NOMO-1 treated with dmso at 0.1 percent for 144 hours (cell line): ENCODE results near the gene CASZ1.

Experiments
- DNase-seq: peaks from one replicate; lab custom pipeline; 2025; ENCODE audit not compliant: unreplicated experiment; lab: John Stamatoyannopoulos, UW

The CASZ1 gene

GRCh38 chr1:10612436-10613160 lies 183.8 kb downstream of the CASZ1 start:
- DNase-seq: no peak

- DNase-seq: no peak
Measured at GRCh38 chr1:10610901-10611600, 185.4 kb downstream of the CASZ1 start.

GRCh38 chr1:10608690-10609089 lies 187.8 kb downstream of the CASZ1 start:
- DNase-seq: no peak

GRCh38 chr1:10607228-10607627 lies 189.2 kb downstream of the CASZ1 start:
- no peak for DNase-seq

- no peak for DNase-seq
Measured at GRCh38 chr1:10606064-10606463, 190.4 kb downstream of the CASZ1 start.

GRCh38 chr1:10604966-10605365 lies 191.5 kb downstream of the CASZ1 start:
- no peak for DNase-seq

- no peak for DNase-seq
Measured at GRCh38 chr1:10602936-10603335, 193.5 kb downstream of the CASZ1 start.

GRCh38 chr1:10601342-10602070 lies 194.9 kb downstream of the CASZ1 start:
- DNase-seq: no peak

- no peak for DNase-seq
Measured at GRCh38 chr1:10599194-10599861, 197.1 kb downstream of the CASZ1 start.

GRCh38 chr1:10598389-10598702 lies 198.1 kb downstream of the CASZ1 start:
- no peak for DNase-seq

- DNase-seq: no peak
Measured at GRCh38 chr1:10597492-10598388, 198.7 kb downstream of the CASZ1 start.

GRCh38 chr1:10596780-10597179 lies 199.7 kb downstream of the CASZ1 start:
- no peak for DNase-seq

GRCh38 chr1:10594595-10595223 lies 201.7 kb downstream of the CASZ1 start:
- DNase-seq: no peak

- DNase-seq: no peak
Measured at GRCh38 chr1:10593750-10594149, 202.7 kb downstream of the CASZ1 start.

GRCh38 chr1:10592373-10592772 lies 204.1 kb downstream of the CASZ1 start:
- DNase-seq: no peak

GRCh38 chr1:10591010-10591409 lies 205.4 kb downstream of the CASZ1 start:
- no peak for DNase-seq

- no peak for DNase-seq
Measured at GRCh38 chr1:10589074-10589473, 207.4 kb downstream of the CASZ1 start.

GRCh38 chr1:10588640-10589039 lies 207.8 kb downstream of the CASZ1 start:
- no peak for DNase-seq
